Activated naive CD4-positive, alpha-beta T cell treated with anti-CD3 and anti-CD28 coated beads, Interleukin-2, amount 50 U/mL, for 16 hours (primary cell): ENCODE measurements around the gene TCTA.
"Not testable (repeated sequence)": the region's sequence is repeated elsewhere in the genome, so short reads cannot be mapped to it uniquely, and the experiment has no call there.

Experiments
- DNase-seq: peaks from one replicate; pipeline ENCODE4 v3.0.0-alpha.2; 2020

TCTA gene, protein sequence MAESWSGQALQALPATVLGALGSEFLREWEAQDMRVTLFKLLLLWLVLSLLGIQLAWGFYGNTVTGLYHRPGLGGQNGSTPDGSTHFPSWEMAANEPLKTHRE

DNA sequence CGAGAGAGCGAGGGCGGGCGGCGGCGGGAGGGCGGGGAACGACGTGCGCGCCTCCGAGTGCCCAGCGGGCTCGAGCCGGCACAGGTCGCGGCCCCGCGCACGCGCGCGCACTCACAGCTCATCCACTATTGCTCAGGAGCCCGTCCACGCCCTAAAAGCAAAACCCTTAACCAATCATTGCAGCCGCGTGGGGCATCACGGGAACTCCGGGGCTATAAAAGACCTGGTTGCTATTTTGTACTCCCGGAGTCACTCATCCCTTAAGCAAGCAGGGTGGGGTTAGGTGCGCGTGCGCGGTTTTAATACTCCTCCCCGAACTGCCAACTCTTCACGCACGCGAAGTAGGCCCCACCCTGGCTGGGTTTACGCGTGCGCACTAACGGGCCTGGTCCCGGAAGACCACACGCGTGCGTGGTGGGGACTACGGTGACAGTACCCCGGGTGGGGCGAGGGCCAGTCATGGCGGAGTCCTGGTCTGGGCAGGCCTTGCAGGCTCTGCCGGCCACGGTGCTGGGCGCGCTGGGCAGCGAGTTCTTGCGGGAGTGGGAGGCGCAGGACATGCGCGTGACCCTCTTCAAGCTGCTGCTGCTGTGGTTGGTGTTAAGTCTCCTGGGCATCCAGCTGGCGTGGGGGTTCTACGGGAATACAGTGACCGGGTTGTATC is at the start of gene TCTA, which contains the start of gene RHOA:
Gene TCTA, plus strand, starts transcription at position 456 of the 664 bp plus-strand sequence. Its CDS starts 4 bp downstream, at position 460.
Gene RHOA, minus strand, starts transcription at position 9 of the 664 bp plus-strand sequence. CDS start 36,387 bp downstream, outside the sequence.
- DNase-seq, result peak; percentile 98

DNA sequence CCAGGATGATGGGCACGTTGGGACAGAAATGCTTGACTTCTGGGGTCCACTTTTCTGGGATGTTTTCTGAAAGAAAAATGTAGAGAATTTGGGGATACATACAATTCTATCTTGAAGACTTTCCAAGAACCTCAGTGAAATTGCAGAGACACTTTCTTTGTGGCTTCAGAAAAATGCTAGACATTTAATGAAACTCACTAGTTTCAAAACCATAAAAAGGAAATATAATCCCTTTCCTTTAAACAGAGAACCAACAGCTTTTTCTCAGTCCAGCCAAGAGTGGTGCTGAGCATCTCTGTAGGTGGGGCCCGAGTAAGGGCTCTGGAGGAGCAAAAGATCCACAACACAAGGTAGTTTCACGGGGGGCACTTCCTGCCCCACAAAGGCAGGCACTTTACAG is 49.7 kb upstream of the TCTA start:
- DNase-seq, result no peak

DNA sequence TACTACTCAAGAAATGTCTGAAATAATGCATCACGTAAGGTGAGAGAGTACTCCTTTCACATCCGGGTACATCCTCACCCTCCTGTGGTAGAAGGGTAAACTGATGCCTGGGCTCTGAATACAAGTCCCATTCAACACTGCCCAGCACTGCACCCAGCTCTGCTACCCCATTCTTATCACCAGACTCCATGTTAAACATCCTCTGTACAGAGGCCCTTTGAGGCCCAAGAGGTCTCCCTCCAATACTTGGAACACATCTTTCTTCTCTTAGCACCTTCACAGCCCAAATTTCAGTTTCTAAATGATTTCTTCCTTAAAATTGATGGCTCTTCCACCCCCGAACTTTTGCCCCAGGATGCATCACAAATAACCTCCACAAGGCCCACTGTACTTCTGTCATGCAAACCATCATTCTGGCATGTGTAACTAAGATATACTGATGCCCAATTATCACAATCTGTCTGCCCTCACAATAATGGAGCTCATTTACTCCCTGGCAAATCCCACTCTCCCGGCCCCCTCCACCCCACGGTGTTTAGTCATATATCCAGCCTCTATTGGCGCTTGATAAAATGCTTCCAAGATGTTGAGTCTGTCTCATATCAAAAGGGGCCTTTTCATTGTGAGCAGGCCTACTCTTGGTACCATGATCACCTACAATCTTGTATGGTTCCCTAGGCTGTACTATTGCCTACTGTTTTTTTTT is 41.5 kb upstream of the TCTA start:
- DNase-seq, result no peak

DNA sequence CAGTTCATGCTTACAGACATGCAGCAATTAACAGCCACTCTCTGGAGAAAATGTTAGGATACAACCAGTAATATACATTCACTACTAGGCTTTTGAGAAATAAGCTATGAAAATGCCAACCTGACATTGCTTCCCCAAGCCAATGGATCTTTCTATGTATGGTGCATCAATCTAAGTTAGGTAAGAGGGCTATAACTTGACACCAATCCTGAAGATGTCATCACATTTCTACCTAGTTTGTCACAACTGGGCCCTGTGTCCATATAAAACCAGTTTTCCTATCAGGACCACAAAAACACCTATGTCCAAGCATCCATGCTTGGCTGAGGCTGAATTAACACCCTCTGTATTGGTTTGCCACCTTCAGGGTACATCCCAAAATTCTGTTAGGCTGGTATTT is 40.3 kb upstream of the TCTA start:
- no peak for DNase-seq

DNA sequence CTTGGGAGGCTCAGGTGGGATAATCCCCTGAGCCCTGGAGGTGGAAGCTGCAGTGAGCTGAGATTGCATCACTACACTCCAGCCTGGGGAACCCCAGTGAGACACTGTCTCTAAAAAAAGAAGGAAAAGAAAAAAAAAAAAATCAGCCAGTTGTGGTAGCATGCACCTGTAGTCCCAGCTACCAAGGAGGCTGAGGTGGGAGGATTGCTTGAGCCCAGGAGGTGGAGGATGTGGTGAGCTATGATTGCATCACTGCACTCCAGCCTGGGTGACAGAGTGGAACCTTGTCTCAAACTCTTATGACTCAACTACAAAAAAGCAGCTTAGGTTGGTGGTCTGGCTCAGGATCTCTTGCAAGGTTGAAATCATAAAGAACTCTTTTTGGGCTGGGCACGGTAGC is 34.7 kb upstream of the TCTA start:
- DNase-seq, result peak; percentile 47

DNA sequence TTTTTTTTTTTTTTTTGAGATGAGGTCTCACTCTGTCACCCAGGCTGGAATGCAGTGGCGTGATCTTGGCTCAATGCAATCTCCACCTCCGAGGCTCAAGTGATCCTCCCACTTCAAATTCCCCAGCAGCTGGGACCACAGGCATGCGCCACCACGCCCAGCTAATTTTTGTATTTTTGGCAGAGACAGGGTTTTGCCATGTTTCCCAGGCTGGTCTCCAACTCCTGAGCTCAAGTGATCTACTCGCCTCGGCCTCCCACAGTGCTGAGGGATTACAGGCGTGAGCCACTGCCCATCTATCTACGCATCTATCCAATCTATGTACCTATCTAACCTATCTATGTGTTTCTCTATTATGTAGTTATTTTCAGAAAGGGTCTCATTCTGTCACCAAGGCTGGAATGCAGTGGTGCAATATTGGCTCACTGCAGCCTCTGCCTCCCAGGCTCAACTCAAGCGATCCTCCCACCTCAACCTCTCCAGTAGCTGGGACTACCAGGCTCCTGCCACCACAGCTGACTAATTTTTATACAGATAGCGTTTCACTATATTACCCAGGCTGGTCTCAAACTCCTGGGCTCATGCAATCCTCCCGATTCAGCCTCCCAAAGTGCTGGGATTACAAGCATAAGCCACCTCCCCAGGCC is 33.9 kb upstream of the TCTA start:
- no peak for DNase-seq

DNA sequence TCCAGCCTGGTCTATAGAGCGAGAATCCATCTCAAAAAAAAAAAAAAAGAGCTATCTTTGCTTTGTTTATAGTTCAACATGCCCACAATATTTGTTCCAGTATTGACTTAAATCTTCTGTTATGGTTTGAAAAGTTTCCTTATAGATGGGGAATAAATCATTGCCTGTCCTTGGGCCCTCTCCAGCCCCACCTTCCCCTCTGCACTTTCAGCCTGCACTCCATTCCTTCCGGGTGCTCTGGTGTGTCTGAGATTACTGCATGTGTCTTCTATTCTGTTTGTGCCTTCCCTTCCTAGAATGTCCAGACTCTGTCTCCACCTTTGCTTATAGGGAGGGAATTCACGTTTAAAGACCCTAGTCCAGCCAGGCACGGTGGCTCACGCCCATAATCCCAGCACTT is 28.8 kb upstream of the TCTA start:
- DNase-seq, result no peak

DNA sequence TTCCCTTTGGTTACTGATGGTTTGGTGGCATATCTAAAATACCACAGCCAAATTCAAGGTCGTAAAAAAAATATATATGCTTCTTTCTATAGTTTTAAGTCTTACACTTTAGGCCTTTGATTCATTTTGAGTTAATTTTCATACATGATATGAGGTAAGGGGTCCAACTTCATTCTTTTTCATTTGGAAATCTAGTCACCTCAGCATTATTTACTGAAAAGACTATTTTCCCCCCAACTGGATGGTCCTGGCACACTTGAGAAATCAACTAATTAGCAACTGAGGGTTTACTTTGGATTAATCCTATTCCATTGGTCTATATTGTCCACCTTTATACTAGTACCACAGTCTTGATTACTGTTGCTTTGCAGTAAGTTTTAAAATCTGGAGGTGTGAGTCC is 26.6 kb upstream of the TCTA start:
- DNase-seq, result no peak

DNA sequence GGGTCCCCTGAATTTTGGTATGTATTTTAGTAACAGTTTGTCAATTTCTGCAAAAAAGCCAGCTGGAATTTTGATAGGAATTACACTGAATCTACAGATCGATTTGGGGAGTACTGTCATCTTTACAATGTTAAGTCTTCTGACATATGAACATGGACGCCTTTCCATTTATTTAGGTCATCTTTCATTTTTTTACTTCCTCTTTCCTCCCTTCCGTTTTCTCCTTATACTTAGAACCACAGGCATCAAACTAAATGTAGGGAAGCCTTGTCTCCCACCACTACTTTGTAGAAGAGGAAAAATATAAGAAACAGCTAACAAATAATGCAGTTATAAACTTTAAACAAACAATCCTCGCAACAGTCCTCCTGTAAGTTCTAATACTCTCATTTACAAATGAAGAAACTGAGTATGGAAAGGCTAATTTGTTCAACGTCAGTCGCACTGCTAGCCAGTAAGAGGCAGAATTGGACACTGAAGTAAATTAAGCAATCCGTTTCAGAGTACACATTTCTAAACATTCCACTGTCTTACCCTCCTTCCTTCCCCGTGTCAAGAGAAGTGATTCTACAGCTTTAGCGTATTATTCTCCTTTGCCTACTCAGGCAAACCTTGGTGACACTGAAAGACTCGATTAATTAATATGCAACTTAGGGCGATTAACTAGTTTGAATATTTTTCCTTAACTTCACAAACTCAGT is 26.0 kb upstream of the TCTA start:
- no peak for DNase-seq

DNA sequence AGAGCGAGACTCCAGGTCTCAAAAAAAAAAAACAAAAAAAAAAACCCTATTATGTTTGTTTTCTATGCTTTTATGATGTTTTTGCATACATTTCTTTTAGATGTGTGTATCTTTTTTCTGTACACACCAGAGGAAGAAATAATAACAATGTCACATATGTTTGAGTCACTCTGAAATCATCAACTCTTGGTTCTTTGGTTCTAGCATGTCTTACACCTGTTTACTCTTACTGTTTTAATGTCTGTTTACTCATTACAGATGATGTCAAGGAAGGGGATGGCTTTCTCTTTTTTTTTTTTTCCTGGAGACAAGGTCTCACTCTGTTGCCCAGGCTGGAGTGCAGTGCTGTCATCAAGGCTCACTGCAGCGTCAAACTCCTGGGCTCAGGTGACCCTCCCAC is 24.5 kb upstream of the TCTA start:
- DNase-seq, result no peak

DNA sequence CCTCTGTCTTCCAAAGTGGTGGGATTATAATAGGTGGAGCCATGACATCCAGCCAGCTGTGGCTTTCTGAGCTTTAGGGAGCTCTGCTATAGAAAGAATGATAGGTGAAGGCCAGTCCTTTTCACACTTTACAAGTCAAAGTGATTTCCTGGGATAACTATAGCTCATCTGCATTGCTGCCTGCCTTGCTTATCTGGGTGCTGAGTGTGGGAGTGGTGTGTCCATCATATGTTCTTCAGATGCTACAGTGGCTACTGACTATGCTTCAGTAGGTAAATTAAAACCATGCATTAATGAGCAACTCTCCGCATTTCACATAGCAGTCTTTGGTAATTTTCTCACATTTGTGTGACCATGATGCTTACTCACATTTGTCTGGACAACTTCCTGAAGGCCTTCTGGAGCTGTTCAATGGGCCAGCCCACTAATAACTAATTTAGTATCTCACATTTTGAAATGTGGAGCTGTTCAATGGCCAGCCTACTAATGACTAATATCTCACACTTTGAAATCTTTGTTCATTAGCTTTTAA is 23.9 kb upstream of the TCTA start:
- DNase-seq, result no peak

DNA sequence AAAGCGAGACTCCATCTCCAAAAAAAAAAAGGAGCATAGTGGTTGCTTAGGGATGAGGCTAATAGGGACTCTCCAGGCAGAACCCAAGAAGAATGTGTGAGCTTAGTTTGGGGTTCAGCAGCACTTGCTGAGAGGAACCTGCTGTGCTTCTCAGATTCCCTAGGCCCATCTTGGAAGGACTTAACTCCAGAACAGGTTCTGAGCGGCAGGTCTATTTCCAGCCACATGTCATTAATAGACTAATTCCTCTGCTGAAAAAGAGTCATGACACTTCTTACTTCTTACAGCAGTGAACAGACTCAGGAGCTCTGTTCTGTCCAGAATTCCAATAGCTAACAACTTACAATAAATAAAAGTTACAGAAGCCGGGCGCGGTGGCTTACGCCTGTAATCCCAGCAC is 22.9 kb upstream of the TCTA start:
- no peak for DNase-seq

DNA sequence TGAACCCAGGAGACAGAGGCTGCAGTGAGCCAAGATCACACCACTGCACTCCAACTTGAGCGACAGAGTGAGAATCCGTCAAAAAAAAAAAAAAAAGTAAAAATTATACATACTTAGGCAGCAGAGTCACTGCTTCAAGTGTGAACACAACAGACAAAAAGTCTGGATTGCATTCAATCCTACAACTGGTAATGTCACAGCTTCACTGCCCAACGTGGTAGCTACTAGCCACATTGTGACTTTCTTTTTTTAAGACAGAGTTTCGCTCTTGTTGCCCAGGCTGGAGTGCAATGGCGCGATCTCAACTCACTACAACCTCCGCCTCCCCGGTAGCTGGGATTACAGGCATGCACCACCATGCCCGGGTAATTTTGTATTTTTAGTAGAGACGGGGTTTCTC is 20.9 kb upstream of the TCTA start:
- DNase-seq, result not testable (repeated sequence)

DNA sequence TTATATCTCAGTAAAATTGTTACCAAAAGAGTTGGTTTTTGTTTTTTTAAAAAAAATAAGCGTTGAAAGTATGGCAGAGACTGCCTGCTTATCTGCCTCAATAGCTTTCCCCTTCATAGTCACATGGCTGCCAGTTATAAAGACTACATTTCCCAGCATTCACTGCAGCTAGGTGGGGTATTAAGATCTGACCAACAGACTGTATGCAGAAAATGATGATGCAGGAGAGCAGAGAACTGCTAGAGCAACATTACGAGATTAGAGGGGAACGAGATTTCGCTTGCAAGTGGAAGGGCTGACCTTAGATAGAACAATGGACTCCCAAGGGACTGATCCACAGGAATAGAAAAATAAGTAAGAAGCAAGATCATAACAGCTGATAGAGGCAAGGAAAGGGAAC is 14.8 kb upstream of the TCTA start:
- no peak for DNase-seq

DNA sequence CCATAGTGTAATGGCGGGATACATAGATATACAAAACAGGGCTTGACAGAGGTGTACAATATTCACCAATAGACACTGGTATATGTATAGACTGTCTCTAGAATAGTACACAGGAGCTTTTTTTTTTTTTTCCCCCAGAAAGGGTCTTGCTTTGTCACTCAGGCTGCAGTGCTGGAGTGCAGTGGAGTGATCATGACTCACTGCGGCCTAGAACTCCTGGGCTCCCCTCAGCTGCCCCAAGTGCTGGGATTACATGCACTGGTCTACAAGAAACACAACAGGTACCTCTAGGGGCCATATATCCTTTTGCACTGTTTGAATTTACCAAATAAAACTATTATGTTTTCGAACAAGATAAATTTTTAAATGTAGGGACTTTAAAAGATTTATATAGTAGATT is 12.8 kb upstream of the TCTA start:
- no peak for DNase-seq

DNA sequence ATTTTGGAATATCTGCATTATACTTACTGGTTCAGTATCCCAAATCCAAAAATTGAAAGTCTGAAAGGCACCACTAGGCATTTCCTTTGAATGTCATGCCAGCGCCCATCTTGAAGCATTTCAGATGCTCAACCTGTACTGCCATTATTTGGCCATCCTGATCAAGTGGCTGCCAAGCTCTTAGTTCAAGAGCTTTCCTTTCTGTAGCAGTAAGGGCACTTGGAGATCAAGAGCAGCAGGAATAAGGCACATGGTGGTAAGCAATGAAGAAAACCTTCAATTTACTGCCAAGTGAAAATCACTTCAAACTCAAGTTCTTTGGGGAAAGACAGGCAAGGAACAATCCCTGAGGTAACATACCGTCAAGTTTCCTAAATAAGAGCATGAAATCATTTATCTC is 10.5 kb upstream of the TCTA start:
- DNase-seq, result no peak

DNA sequence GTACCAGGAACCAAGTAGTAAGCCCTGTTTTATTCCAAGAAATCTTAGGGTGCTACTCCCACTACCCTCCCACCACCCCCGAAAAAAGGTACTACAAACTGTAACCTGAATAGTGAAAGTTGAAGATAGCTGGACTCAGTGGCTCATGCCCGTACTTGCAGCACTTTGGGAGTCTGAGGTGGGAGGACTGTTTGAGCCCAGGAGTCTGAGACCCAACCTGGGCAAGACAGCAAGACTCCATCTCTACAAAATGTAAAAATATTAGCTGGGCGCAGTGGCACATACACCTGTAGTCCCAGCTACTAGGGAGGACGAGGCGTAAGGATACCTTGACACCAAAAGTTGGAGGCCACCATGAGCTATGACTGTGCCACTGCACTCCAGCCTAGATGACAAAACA is 8.3 kb upstream of the TCTA start:
- no peak for DNase-seq

DNA sequence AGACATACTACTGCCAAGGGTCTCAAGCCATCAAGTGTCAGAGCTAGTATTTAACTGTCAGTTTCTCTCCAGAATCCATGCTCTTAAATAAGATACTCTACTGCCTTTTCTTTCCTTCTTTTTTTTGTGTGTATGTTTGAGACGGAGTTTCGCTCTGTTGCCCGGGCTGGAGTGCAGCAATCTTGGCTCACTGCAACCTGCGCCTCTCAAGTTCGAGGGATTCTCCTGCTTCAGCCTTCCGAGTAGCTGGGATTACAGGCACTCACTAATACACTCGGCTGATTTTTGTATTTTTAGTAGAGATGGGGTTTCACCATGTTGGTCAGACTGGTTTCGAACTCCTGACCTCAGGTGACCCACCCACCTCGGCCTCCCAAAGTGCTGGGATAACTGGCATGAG is 6.7 kb upstream of the TCTA start:
- not testable (repeated sequence) for DNase-seq

DNA sequence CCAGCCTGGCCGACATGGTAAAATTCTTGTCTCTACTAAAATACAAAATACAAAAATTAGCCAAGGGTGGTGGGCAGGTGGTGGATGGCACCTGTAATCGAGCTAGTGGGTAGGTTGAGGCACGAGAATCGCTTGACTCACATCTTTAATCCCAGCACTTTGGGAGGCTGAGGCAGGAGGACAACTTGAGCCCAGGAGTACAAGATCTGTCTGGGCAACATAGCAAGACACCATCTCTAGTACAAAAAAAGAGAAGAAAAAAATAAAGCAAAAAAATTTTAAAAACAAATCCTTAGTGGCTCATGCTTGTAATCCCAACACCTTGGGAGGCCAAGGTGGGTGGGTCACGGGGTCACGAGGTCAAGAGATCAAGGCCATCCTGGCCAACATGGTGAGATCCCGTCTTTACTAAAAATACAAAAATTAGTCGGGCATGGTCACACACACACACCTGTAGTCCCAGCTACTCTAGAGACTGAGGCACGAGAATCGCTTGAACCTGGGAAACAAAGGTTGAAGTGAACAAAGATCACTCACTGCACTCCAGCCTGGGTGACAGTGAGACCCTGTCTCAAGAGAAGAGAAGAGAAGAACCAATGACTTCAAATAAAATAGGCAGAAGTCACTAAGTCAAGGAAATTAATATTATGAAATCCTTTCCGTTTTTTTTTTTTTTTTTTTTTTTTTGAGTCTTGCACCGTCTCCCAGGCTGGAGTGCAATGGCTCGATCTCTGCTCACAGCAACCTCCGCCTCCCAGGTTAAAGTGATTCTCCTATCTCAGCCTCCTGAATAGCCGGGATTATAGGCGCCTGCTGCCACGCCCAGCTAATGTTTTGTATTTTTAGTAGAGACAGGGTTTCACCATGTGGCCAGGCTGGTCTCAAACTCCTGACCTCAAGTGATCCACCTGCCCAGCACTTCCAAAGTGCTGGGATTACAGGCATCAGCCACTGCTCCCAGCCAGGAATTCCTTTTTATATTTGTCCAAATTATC is 5.4 kb upstream of the TCTA start:
- no peak for DNase-seq

DNA sequence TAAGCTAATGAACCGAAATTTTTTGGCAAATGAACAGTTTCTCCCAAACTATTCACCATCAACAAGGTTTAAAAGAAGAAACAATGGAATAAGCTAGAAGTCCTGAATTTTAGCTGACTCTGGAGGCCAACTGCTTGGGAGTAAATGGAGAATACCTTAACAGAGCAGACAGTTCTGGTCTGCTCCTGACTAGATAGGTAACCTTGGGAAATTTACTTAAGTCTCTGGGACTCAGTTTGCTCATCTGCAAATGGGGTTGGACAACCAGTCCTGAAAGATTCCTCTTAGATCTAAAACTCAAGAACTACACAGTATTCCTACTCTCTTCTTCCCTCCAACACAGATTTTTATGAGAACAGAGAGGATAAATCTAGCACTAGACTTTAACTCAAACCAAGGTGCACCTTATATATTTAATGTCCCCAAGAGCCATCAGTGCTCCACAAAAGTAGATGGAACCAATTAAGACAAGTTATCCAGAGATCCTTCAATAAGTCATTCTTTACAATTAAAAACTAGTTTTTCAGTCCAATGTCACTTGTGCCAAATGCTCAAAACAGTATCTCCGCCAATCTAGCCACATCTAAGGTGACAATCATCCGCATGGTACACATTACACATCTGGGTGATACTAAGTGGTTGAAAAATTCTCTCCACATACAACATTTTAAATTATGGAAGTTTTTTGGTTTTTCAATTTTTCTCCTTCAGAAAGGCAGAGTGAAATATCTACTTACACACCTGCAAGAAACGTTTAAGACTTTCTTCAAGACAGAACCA is 2.0 kb upstream of the TCTA start:
- DNase-seq, result no peak
